Esophagus squamous epithelium (tissue), 5 donors: ENCODE results near the gene ZCCHC7. TPM values are rescaled to one million over a fixed set of nuclear protein-coding genes. Genes with fewer than 3 reads are reported as not detected.
"Not testable (repeated sequence)": the region's sequence is repeated elsewhere in the genome, so short reads cannot be mapped to it uniquely, and the experiment has no call there.

Experiments used
- DNase-seq: peaks from one replicate; lab custom pipeline; 2025; lab: John Stamatoyannopoulos, UW
- H3K27ac ChIP-seq, 4 donors: fragments of 200-600 bp; sonication (generic); one replicate each; pipeline ENCODE4 v1.5.1; 2016 to 2019; ENCODE audit warnings: mild to moderate bottlenecking in 1 of 4
- H3K27me3 ChIP-seq, 4 donors: fragments of 200-600 bp; sonication (generic); 1 replicate in 3 of 4; 2 replicates in 1 of 4; pipeline versions ENCODE4 v1.5.1 to v1.6.0; 2017 to 2021; ENCODE audit warnings: antibody characterized with exemption in 1 of 4
- H3K36me3 ChIP-seq, 3 donors: fragments of 200-600 bp; sonication (generic); one replicate each; pipeline ENCODE4 v1.5.1; 2016 to 2019
- H3K4me1 ChIP-seq, 3 donors: fragments of 200-600 bp; sonication (generic); one replicate each; pipeline ENCODE4 v1.5.1; 2017 to 2019
- H3K4me3 ChIP-seq, 4 donors: fragments of 200-600 bp; sonication (generic); 1 replicate in 3 of 4; 2 replicates in 1 of 4; pipeline ENCODE4 v1.5.1; 2016 to 2019; ENCODE audit warnings: mild to moderate bottlenecking in 2 of 4, moderate library complexity in 1 of 4
- H3K9me3 ChIP-seq, 3 donors: fragments of 200-600 bp; sonication (generic); one replicate each; pipeline ENCODE4 v1.5.1; 2016 to 2019
- CTCF ChIP-seq, 6 experiments: fragments of 450-650 bp in 4 of 6; fragments of 200-600 bp in 2 of 6; sonication (generic) in 2 of 6; IDR thresholded peaks; one replicate each; pipeline ENCODE4 v1.5.1; 2016 to 2019; ENCODE audit warnings: antibody characterized with exemption in 6 of 6, mild to moderate bottlenecking in 4 of 6, moderate library complexity in 4 of 6
- POLR2A ChIP-seq, 4 donors: fragments of 450-650 bp; IDR thresholded peaks; one replicate each; pipeline ENCODE4 v1.6.1; 2017; ENCODE audit warnings: antibody characterized with exemption in 4 of 4, mild to moderate bottlenecking in 4 of 4, moderate library complexity in 3 of 4
- WGBS, 2 donors: methylation state at CpG; one replicate each; pipeline ENCODE4 v1.1.5; 2018; 5-methylcytosine and 5-hydroxymethylcytosine counted together
- intact Hi-C: fragments of 100-400 bp; cut with DNase I; formaldehyde crosslinking; loops from one replicate; pipeline ENCODE4 v1.15.0; 2022
- total RNA-seq, 4 donors: library from RNA; depleted of rRNA; stranded (reverse); fragments of >200 nt; gene quantifications; one replicate each; pipeline ENCODE4 v1.1.0, GENCODE V29; 2016
- donor health status: DM: yes; HTN: yes; CAD: no.

The ZCCHC7 gene
- total RNA-seq, 4 donors from 2014 or later = 6.1 to 21.6 (median 13.0) TPM

- intact Hi-C loops = no loop called here
Observed at GRCh38 chr9:37386988-37387387, 266.6 kb downstream of the ZCCHC7 start.

GRCh38 chr9:37390759-37391158 lies 270.4 kb downstream of the ZCCHC7 start:
- TF ChIP-seq CTCF (IDR thresholded peaks at IDR 0.05) (peak in 4 of 6 experiments; percentile 16 to 45 (median 32)), POLR2A (IDR thresholded peaks at IDR 0.05) (no peak)
- intact Hi-C loops = no loop called here

More at GRCh38 chr9:37386988-37387387, 266.6 kb downstream of the ZCCHC7 start:
- no peaks in the 10 kb centered on the region for H3K27me3 ChIP-seq
- no peaks in the 10 kb centered on the region for H3K4me1 ChIP-seq
- DNase-seq = no peak
- no peaks in the 10 kb centered on the region for H3K36me3 ChIP-seq
- 72 to 76% methylated on average over 10 of the region's 10 CpGs for WGBS, 2 donors
- no peaks in the 10 kb centered on the region for H3K9me3 ChIP-seq
- no peak overlapping the region for H3K4me3 ChIP-seq
- H3K27ac ChIP-seq = no peak overlapping the region
- TF ChIP-seq CTCF (IDR thresholded peaks at IDR 0.05) (no peak), POLR2A (IDR thresholded peaks at IDR 0.05) (no peak)

DNA sequence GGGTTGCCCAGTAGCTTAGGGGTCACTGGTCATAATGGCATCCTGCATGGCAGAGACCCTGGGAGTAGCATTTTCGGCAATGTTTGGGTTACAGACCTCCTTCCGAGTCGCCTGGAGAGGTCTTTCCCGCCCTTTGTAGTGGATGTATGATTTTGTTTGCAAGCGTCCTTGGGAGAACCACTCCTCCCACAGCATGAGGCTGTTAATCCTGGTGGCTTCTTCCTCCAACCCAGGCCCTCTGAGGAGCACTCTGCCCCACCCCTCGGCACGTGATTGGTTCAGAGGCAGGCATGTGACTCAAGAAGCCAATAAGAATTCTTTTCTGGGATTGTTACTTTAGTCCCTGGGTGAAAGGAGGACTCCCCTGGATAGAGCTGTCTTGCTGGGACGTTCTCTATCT lies 271.9 kb downstream of the ZCCHC7 start:
- Histone ChIP-seq H3K4me3 (no peak overlapping the region), H3K36me3 (no peaks in the 10 kb centered on the region), H3K9me3 (no peaks in the 10 kb centered on the region), H3K4me1 (no peaks in the 10 kb centered on the region), H3K27me3 (no peaks in the 10 kb centered on the region), H3K27ac (no peak overlapping the region)
- no peak for DNase-seq
- WGBS, 2 donors = 76 to 87% methylated on average over 7 to 8 of the region's 8 CpGs
- intact Hi-C loops = no loop called here
- no peak for TF ChIP-seq CTCF (IDR thresholded peaks at IDR 0.05)
- TF ChIP-seq POLR2A (IDR thresholded peaks at IDR 0.05) = no peak

More at GRCh38 chr9:37390759-37391158, 270.4 kb downstream of the ZCCHC7 start:
- Histone ChIP-seq H3K4me1 (no peaks in the 10 kb centered on the region), H3K9me3 (no peaks in the 10 kb centered on the region), H3K27me3 (no peaks in the 10 kb centered on the region), H3K4me3 (no peak overlapping the region), H3K36me3 (no peaks in the 10 kb centered on the region), H3K27ac (no peak overlapping the region)
- 38 to 48% methylated on average over 7 of the region's 7 CpGs for WGBS, 2 donors
- no peak for DNase-seq

GRCh38 chr9:37395229-37395628 lies 274.9 kb downstream of the ZCCHC7 start:
- no peaks in the 10 kb centered on the region for H3K27me3 ChIP-seq
- no peaks in the 10 kb centered on the region for H3K9me3 ChIP-seq
- H3K4me1 ChIP-seq = no peaks in the 10 kb centered on the region
- 66 to 76% methylated on average over 12 of the region's 12 CpGs for WGBS, 2 donors
- TF ChIP-seq POLR2A (IDR thresholded peaks at IDR 0.05) = no peak
- no peak for TF ChIP-seq CTCF (IDR thresholded peaks at IDR 0.05)
- no peak overlapping the region for H3K27ac ChIP-seq
- no peaks in the 10 kb centered on the region for H3K36me3 ChIP-seq
- no peak overlapping the region for H3K4me3 ChIP-seq
- intact Hi-C loops = no loop called here
- DNase-seq = no peak

GRCh38 chr9:37395663-37396062 lies 275.3 kb downstream of the ZCCHC7 start:
- DNase-seq = no peak
- H3K27ac ChIP-seq = no peak overlapping the region
- no peak overlapping the region for H3K4me3 ChIP-seq
- TF ChIP-seq POLR2A (IDR thresholded peaks at IDR 0.05) (no peak), CTCF (IDR thresholded peaks at IDR 0.05) (no peak)
- 79 to 80% methylated on average over 8 of the region's 8 CpGs for WGBS, 2 donors
- H3K27me3 ChIP-seq = no peaks in the 10 kb centered on the region
- H3K4me1 ChIP-seq = no peaks in the 10 kb centered on the region
- intact Hi-C loops = no loop called here
- H3K36me3 ChIP-seq = no peaks in the 10 kb centered on the region
- H3K9me3 ChIP-seq = no peaks in the 10 kb centered on the region

DNA sequence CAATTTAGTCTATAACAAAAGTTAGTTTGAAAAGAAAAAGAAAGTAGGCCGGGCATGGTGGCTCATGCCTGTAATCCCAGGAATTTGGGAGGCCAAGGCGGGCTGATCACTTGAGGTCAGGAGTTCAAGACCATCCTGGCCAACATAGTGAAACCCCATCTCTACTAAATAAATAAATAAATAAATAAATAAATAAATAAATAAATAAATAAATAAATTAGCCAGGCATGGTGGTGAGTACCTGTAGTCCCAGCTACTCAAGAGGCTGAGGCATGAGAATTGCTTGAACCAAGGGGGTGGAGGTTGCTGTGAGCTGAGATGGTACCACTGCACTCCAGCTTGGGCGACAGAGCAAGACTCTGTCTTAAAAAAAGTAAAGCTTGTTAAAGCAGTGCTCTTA lies 277.6 kb downstream of the ZCCHC7 start:
- 88 to 96% methylated on average over 3 of the region's 3 CpGs for WGBS, 2 donors
- intact Hi-C loops, H3K4me1 ChIP-seq, H3K27ac ChIP-seq, H3K36me3 ChIP-seq, H3K4me3 ChIP-seq, H3K9me3 ChIP-seq, H3K27me3 ChIP-seq, DNase-seq: not testable (repeated sequence)
